GM10248 (cell line): ENCODE data around the gene ELK3.

Experiments used
- CTCF ChIA-PET: fragments of 300-600 bp; sonication (Branson Sonifier 250); formaldehyde crosslinking; extraction: SDS; loops from one replicate; lab custom pipeline; 2021; ENCODE audit warnings: antibody characterized with exemption; lab: Yijun Ruan, JAX
- POLR2A ChIA-PET: fragments of 350-650 bp; sonication (Branson Sonifier 250); formaldehyde crosslinking; extraction: SDS; loops from one replicate; lab custom pipeline; 2020; ENCODE audit warnings: antibody characterized with exemption; lab: Yijun Ruan, JAX
- DNase-seq: peaks from one replicate; pipeline ENCODE4 v3.0.0; 2012; ENCODE audit errors: extremely low spot score
- TF ChIP-seq, protein P1 (sequence below): IDR thresholded peaks from 2 replicates; pipeline ENCODE4 v1.5.1; 2012; ENCODE audit warnings: mild to moderate bottlenecking, low read depth; ENCODE audit errors: extremely low read depth, missing control alignments, control extremely low read depth

The ELK3 gene

DNA sequence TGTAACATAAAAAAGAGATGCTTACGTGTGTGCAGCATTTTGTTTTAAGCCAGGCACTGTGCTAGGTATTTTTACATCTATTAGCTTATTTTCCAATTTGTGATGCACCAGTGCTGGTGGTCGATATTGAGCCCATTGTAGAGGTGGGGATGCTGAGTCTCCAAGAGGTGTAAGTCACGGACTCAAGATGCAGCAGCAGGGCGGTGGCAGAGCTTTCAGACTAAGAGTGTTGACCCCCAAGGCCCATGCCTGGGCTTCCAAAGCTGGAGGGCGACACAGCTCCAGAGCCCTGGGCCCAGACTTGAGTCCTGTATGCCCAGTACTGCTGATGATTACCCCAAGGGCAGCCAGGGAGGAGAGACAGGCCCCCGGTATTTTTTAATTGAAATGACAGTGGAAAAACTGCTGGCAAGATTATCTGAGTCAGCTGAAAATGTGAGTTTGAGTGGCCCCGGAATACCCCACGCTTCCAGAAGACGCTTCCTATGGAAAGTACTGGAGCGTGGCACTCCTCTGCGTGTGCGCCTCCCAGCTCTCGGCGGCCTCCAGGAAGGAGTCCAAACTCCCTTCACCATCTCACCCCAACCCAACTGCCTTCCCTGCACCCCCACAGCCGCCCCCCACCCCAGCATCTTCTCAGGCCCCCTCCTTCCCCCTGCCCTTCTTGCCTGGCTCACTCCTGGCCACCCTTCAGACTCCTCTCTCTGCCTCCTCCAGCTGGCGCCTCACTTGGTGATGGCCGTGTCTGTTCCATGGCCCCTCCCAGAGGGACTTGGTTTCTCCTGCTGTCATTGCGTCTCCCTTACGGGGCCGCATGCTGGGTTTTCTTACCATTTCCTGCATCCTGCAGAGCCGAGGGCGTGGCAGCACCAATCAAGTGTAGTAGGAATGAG, 40.7 kb downstream of the ELK3 start:
- TF ChIP-seq, protein P1, sequence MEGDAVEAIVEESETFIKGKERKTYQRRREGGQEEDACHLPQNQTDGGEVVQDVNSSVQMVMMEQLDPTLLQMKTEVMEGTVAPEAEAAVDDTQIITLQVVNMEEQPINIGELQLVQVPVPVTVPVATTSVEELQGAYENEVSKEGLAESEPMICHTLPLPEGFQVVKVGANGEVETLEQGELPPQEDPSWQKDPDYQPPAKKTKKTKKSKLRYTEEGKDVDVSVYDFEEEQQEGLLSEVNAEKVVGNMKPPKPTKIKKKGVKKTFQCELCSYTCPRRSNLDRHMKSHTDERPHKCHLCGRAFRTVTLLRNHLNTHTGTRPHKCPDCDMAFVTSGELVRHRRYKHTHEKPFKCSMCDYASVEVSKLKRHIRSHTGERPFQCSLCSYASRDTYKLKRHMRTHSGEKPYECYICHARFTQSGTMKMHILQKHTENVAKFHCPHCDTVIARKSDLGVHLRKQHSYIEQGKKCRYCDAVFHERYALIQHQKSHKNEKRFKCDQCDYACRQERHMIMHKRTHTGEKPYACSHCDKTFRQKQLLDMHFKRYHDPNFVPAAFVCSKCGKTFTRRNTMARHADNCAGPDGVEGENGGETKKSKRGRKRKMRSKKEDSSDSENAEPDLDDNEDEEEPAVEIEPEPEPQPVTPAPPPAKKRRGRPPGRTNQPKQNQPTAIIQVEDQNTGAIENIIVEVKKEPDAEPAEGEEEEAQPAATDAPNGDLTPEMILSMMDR: no peak
- ChIA-PET CTCF (interaction anchor here (0.7 to 1.5 kb wide), 3 partner anchors 15 to 38 kb away, joined by 3 read pairs; no protein-coding TSS in a partner anchor), POLR2A (no interaction called here)
- DNase-seq: no peak

DNA sequence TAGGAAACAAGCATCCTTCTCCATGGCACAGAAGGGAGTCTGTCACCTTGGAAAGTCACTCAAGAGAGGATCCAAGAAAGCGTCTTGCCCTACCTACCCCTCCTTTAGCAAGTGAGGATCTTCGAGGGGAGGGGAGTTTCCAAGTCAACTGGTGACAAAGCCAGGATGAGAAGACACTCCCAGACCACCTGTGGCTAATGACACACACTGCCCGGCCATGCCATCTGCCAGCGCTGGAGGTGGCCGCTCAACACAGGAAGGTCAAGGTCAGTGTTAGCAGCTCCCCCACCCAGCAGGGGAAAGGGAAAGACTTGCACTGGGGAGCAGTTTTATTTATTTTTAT, 41.3 kb downstream of the ELK3 start:
- TF ChIP-seq, protein P1: no peak
- POLR2A ChIA-PET: no interaction called here
- DNase-seq: no peak
- CTCF ChIA-PET: no interaction called here

DNA sequence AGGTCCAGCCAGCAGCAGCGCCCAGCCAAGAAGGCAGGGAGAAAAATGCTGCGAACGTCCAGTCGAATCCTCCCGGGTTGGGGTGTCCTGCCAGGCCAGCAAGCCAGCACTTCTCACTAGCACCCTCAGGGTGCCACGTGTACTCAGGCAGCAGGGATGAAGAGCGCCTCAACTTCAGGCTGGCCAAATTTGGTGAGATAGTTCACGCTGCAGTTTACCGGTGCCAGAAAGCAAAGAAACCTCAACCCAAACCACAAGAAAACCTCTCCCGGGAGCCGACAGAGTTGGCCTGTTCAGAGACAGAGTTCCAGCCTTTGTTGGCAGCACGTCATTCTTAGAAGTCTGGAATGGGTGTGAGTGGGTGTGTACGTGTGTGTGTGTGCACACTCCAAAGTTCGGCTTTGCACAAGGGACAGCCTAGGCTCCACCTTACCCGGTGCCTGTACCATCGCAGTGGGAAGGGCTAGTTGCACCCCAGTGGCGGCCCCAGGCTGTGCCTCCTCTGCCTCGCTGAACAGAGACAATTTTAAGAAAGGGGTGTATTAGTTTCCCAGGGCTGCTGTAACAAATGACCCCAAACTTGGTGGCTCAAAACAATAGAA, 42.1 kb downstream of the ELK3 start:
- CTCF ChIA-PET: no interaction called here
- POLR2A ChIA-PET: no interaction called here
- TF ChIP-seq, protein P1: no peak
- no peak for DNase-seq

DNA sequence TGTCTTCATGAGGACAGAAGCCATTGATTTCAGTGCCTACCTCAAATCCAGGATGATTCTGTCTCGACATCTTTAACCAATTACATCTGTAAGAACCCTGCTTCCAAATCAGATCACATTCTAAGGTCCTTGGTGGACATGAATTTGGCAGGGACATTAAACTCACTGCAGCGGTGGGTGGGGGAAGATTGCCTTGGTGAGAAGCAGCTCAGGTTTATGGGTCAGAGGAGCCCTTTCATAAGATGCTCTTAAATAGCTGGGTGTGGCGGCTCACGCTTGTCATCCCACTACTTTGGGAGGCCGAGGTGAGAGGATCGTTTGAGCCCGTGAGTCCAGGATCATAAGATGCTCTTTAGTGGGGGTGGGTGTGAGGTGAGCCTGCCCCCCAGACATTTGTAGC, 42.9 kb downstream of the ELK3 start:
- DNase-seq: no peak
- ChIA-PET POLR2A (no interaction called here), CTCF (interaction anchor here (1.1 kb wide), 1 partner anchor 22 kb away, joined by 4 read pairs; no protein-coding TSS in a partner anchor)
- TF ChIP-seq, protein P1: no peak

DNA sequence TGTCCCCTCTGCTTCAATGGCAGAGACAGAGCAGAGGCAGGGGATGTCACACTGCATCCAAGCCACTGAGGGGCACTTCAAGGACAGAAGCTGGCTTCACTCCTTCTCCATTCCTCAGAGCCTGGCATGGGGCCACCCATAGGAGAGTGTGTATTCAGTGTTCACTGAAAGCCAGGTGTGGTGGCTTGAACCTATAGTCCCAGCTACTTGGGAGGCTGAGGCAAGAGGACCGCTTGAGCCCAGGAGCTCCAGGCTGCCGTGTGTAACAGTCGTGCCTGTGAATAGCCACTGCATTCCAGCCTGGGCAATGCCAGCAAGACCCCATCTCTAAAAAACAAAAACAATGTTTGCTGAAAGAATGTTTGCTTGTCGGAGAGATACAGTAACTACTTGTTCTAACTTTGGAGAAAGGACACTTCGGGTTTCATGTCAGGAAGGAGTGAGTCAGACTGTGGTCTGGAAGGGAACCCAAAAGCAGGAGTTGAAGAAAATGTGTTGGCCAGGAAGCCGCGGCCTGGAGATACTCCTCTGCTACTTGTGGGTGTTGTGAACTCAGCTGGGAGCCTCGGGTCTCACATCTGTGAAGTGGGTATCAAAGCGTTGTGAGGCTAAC, 43.4 kb downstream of the ELK3 start:
- TF ChIP-seq, protein P1: no peak
- no peak for DNase-seq
- ChIA-PET CTCF (interaction anchor here (1.1 to 3.6 kb wide), 2 partner anchors 14 to 22 kb away, joined by 4 to 11 read pairs; no protein-coding TSS in a partner anchor), POLR2A (no interaction called here)

DNA sequence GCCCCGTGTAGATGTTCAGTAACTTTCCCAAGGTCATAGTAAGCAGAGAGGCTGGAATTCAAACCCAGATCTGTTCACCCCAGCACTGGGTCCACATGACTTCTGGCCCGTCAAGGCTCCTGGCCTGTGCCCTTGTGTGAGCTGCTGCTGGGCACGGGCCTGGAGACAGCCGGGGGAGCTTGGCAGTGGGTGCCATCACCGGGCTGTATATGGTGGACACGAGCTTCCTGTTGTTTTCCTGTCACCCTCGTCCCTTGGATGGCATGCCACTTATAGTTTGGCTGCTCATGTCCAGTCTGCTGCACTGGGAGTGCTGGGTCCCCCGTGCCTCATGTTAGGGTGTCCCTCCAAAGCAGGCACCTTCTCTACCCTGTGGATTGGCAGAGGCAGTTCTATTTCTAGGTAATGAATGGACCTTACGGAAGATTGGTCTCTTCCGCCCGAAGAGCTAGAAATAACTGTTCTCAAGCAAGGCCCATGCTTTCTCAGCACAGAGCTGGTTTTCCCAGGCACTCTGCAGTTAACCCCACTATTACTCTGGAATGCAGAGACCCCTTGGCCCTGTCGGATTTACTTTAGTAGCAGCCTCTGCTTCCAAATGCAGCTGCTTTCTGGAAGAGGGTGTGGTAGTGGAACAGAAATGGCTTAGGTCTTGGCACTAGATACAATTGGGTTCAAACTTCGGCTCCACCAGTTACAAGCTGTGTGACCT, 44.3 kb downstream of the ELK3 start:
- POLR2A ChIA-PET: no interaction called here
- CTCF ChIA-PET: interaction anchor here (1.5 to 3.6 kb wide), 3 partner anchors 9 to 15 kb away, joined by 4 to 11 read pairs (median 5); no protein-coding TSS in a partner anchor
- TF ChIP-seq, protein P1: no peak
- DNase-seq: no peak
